ENCODE measurements around the gene TRIM9.

GRCh38 chr14:50932156-50932555 lies 162.7 kb downstream of the TRIM9 start:
- TF ChIP-seq CTCF (IDR thresholded peaks at IDR 0.05) (no peak), POLR2A (IDR thresholded peaks at IDR 0.05) (no peak)
